Measurements from ENCODE around the gene PSAP. TPM values are rescaled to one million over a fixed set of nuclear protein-coding genes. Genes with fewer than 3 reads are reported as not detected.

The PSAP gene
- total RNA-seq, 4 donors from 2014 or later = 280 to 623 (median 490) TPM

DNA sequence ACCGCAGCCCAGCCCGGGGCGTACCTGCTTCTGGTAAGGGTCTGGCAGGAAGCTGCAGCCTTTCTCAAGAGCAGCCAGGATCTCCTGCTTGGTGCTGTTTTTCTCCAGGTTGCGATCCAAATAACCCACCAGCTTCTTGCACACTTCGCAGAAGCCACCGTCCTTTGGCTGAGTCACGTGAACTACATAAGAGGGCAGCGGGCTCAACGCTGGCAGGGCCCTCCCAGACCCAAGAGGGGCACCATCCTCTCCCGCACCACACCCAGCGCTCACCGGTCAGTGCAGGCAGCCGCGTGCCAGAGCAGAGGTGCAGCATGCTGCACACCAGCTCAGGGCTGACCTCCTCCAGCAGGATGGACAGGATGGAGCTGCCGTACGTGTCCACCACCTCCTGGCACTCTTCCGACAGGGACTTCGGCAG is 31.6 kb downstream of the PSAP start:
- H3K27ac ChIP-seq = no peak overlapping the region
- H3K36me3 ChIP-seq = peaks cover 44 to 99% (median 67%) of the 10 kb centered on the region in 3 donors
- no peaks in the 10 kb centered on the region for H3K9me3 ChIP-seq
- TF ChIP-seq POLR2A (IDR thresholded peaks at IDR 0.05) = no peak
- TF ChIP-seq, protein P1, sequence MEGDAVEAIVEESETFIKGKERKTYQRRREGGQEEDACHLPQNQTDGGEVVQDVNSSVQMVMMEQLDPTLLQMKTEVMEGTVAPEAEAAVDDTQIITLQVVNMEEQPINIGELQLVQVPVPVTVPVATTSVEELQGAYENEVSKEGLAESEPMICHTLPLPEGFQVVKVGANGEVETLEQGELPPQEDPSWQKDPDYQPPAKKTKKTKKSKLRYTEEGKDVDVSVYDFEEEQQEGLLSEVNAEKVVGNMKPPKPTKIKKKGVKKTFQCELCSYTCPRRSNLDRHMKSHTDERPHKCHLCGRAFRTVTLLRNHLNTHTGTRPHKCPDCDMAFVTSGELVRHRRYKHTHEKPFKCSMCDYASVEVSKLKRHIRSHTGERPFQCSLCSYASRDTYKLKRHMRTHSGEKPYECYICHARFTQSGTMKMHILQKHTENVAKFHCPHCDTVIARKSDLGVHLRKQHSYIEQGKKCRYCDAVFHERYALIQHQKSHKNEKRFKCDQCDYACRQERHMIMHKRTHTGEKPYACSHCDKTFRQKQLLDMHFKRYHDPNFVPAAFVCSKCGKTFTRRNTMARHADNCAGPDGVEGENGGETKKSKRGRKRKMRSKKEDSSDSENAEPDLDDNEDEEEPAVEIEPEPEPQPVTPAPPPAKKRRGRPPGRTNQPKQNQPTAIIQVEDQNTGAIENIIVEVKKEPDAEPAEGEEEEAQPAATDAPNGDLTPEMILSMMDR (IDR thresholded peaks at IDR 0.05) = no peak
- no peak for DNase-seq
- peaks cover 0 to 6% (median 0%) of the 10 kb centered on the region in 3 donors for H3K4me1 ChIP-seq
- no peak overlapping the region for H3K4me3 ChIP-seq
- no peaks in the 10 kb centered on the region for H3K27me3 ChIP-seq
- intact Hi-C loops (cut with DNase I) = loop anchor here (10.0 kb wide), 2 partner anchors 425 to 495 kb away; partner anchors contain the start of gene CDH23
- whole genome bisulfite sequencing, 2 donors = 89 to 94% methylated on average over 11 to 15 of the region's 18 CpGs

DNA sequence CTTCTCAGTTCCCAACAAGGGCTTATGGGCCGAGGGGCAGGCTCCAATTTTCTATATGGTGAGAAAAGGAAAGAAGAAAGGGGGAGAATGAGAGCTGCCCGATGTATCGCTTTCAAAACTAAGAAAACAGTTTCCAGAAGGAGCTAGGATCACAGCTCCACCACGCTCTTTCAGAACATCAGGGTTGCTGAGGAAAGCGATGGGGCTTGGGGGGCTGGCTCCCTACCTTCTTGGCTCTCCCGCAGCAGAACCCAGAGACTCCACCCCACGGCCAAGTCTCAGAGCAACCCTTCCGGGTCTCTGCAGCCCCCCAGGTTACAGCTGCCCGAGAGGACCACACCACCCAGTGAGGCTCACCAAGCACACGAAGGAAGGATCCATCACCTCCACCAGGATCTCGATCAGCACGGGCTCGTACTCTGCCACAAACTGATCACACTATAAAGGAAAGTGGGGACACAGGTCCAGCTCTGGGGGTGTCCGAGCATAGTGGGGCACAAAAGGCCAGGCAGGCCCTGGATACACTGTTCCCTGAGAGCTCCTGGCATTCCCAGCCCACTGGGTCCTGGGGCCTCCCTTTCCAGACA is 32.3 kb downstream of the PSAP start:
- no peak for DNase-seq
- WGBS, 2 donors = 86 to 95% methylated on average over 10 to 12 of the region's 14 CpGs
- no peak for TF ChIP-seq POLR2A (IDR thresholded peaks at IDR 0.05)
- TF ChIP-seq, protein P1 (IDR thresholded peaks at IDR 0.05) = no peak

DNA sequence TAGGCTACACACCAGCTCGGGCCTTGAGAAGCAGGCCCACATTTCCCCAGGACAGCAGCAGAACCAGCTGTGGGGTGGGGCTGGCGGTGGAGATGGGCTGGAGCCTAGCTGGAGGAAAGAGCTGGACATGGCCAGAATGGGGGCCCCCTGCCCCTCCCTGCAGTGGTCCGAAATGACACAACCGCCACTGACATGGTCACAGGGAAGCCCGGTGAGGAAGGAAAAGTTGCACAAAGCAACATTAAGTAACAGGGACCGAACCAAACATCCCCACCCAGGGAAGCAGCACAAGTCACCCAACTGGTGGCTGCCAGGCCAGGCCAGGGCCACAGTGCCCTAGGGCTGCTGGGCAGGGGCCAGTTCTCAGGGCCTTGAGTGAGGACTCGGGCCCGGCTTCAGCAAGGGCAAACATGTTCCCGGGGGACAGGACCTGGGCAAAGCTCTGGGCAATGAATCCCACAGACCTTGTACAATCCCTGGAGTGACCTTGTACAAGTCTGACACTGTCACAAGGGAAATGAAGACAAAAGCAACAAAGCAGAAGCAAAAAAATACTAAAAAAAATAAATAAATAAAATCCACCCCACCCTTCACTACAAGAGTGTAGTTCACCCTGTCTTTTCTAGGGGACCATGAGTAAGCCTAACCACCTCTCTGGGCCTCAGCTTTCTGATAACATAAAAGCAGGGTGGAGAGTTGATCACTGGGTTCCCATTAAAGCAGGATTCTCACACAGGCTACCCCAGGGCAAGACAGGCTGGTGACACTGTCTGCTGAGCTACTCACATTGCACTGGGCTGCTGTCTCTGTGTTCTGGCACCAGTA is 33.0 kb downstream of the PSAP start:
- Histone ChIP-seq H3K27ac (peak overlapping the region in 3 of 4 donors; percentile 23 to 63 (median 29)), H3K9me3 (no peaks in the 10 kb centered on the region), H3K27me3 (no peaks in the 10 kb centered on the region), H3K36me3 (peaks cover 31 to 85% (median 54%) of the 10 kb centered on the region in 3 donors), H3K4me1 (peaks cover 0 to 6% (median 0%) of the 10 kb centered on the region in 3 donors), H3K4me3 (no peak overlapping the region)
- 52 to 66% methylated on average over 4 to 7 of the region's 9 CpGs for WGBS, 2 donors
- DNase-seq = no peak
- TF ChIP-seq, protein P1 (IDR thresholded peaks at IDR 0.05) = no peak
- TF ChIP-seq POLR2A (IDR thresholded peaks at IDR 0.05) = no peak
- intact Hi-C loops (cut with DNase I) = loop anchor here (10.0 kb wide), 2 partner anchors 423 to 493 kb away; partner anchors contain the start of gene CDH23

More for the DNA sequence above, 32.3 kb downstream of the PSAP start:
- intact Hi-C loops (cut with DNase I) = loop anchor here (10.0 kb wide), 2 partner anchors 424 to 494 kb away; partner anchors contain the start of gene CDH23
- H3K9me3 ChIP-seq = no peaks in the 10 kb centered on the region
- no peaks in the 10 kb centered on the region for H3K27me3 ChIP-seq
- H3K36me3 ChIP-seq = peaks cover 39 to 93% (median 61%) of the 10 kb centered on the region in 3 donors
- H3K4me3 ChIP-seq = no peak overlapping the region
- H3K27ac ChIP-seq = peak overlapping the region in 2 of 4 donors; percentile 23 to 29
- H3K4me1 ChIP-seq = peaks cover 0 to 6% (median 0%) of the 10 kb centered on the region in 3 donors

DNA sequence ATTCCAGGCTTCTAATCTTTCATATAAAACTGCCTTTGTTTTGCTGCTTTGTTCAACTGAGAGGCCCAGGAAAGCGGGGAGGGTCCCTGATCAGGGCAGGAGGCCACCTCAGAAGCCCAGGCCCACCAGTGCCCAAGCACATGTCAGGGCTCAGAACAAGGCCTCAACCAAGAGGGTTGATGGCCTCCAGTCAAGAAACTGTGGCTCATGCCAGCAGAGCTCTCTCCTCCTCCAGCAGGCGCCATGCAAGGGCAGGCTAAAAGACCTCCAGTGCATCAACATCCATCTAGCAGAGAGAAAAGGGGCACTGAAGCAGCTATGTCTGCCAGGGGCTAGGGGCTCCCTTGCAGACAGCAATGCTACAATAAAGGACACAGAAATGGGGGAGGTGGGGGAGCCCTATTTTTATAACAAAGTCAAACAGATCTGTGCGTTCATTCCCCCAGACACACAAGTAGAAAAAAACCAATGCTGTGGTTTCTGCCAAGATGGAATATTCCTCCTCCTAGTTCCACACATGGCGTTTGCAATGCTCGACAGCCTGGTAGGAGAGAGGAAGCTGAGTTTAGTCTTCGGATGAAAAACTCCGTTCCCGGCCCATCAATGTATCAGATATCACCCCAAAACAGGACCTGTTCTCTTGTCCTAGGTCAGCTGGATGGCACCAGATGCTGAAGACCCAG is 34.0 kb downstream of the PSAP start:
- TF ChIP-seq, protein P1 (IDR thresholded peaks at IDR 0.05) = no peak
- no peak for TF ChIP-seq POLR2A (IDR thresholded peaks at IDR 0.05)
- no peak overlapping the region for H3K4me3 ChIP-seq
- intact Hi-C loops (cut with DNase I) = loop anchor here (10.0 kb wide), 2 partner anchors 422 to 492 kb away; partner anchors contain the start of gene CDH23
- H3K27ac ChIP-seq = peak overlapping the region in 2 of 4 donors; percentile 29 to 63
- WGBS, 2 donors = 79 to 94% methylated on average over 7 of the region's 8 CpGs
- peaks cover 0 to 15% (median 0%) of the 10 kb centered on the region in 3 donors for H3K4me1 ChIP-seq
- no peaks in the 10 kb centered on the region for H3K27me3 ChIP-seq
- peaks cover 30 to 76% (median 51%) of the 10 kb centered on the region in 3 donors for H3K36me3 ChIP-seq
- DNase-seq = no peak
- H3K9me3 ChIP-seq = no peaks in the 10 kb centered on the region

Data from esophagus squamous epithelium (tissue), 5 donors.